Loucy (cell line): ENCODE results near the gene TTC29.

Experiments used
- H2AFZ ChIP-seq: fragments of 200-600 bp; sonication (generic); 2 replicates; pipeline ENCODE4 v1.6.0; 2016; ENCODE audit warnings: antibody characterized with exemption, mild to moderate bottlenecking, low read length, moderate library complexity
- H3F3A ChIP-seq: fragments of 200-600 bp; 2 replicates; pipeline ENCODE4 v1.6.0; 2016; ENCODE audit warnings: antibody characterized with exemption, low read depth, mild to moderate bottlenecking
- H3K27me3 ChIP-seq: fragments of 200-600 bp; sonication (generic); 2 replicates; pipeline ENCODE4 v1.6.1; 2014; ENCODE audit warnings: low read length, mild to moderate bottlenecking; ENCODE audit not compliant: insufficient read depth, poor library complexity, severe bottlenecking
- H3K36me3 ChIP-seq: fragments of 200-600 bp; sonication (generic); 2 replicates; pipeline ENCODE4 v1.6.1; 2016; ENCODE audit warnings: low read length; ENCODE audit not compliant: insufficient read depth
- H3K4me1 ChIP-seq: fragments of 200-600 bp; sonication (generic); 2 replicates; pipeline ENCODE4 v1.5.1; 2014; ENCODE audit warnings: low read length, mild to moderate bottlenecking; ENCODE audit not compliant: insufficient read depth, poor library complexity, severe bottlenecking
- H3K4me2 ChIP-seq: fragments of 200-600 bp; sonication (generic); 2 replicates; pipeline ENCODE4 v1.6.0; 2014; ENCODE audit warnings: antibody characterized with exemption, low read length, low read depth, mild to moderate bottlenecking; ENCODE audit not compliant: poor library complexity, severe bottlenecking
- H3K4me3 ChIP-seq: fragments of 200-600 bp; sonication (generic); 2 replicates; pipeline ENCODE4 v1.5.1; 2014; ENCODE audit warnings: low read length, mild to moderate bottlenecking, mixed read lengths; ENCODE audit not compliant: poor library complexity, severe bottlenecking
- H3K79me2 ChIP-seq: fragments of 200-600 bp; sonication (generic); 2 replicates; pipeline ENCODE4 v1.6.1; 2014; ENCODE audit warnings: low read length; ENCODE audit not compliant: insufficient read depth
- H3K9ac ChIP-seq: fragments of 200-600 bp; sonication (generic); 2 replicates; pipeline ENCODE4 v1.6.0; 2014; ENCODE audit warnings: mild to moderate bottlenecking, low read depth, low read length, moderate library complexity; ENCODE audit not compliant: poor library complexity, severe bottlenecking
- H3K9me2 ChIP-seq: fragments of 200-600 bp; sonication (generic); replicated peaks from 2 replicates; pipeline ENCODE4 v1.6.1; 2016; ENCODE audit warnings: low read depth, low read length, mixed read lengths
- H3K9me3 ChIP-seq: fragments of 200-600 bp; sonication (generic); 2 replicates; pipeline ENCODE4 v1.6.1; 2014; ENCODE audit warnings: mild to moderate bottlenecking, antibody characterized with exemption, low read length, low read depth; ENCODE audit not compliant: insufficient read depth
- H4K20me1 ChIP-seq: fragments of 200-600 bp; sonication (generic); 2 replicates; pipeline ENCODE4 v1.6.0; 2014; ENCODE audit warnings: antibody characterized with exemption, low read length, mild to moderate bottlenecking; ENCODE audit not compliant: insufficient read depth, poor library complexity, severe bottlenecking
- CTCF ChIP-seq: fragments of 200-600 bp; sonication (generic); conservative IDR thresholded peaks from 2 replicates; pipeline ENCODE4 v1.5.1; 2014; ENCODE audit warnings: mild to moderate bottlenecking, antibody characterized with exemption, low read length
- EZH2phosphoT487 ChIP-seq: fragments of 200-600 bp; IDR thresholded peaks from 2 replicates; pipeline ENCODE4 v1.6.1; 2018; ENCODE audit warnings: antibody characterized with exemption, mild to moderate bottlenecking, moderate library complexity, borderline replicate concordance

TTC29 gene

GRCh38 chr4:146900295-146900694 lies 45.4 kb downstream of the TTC29 start:
- Histone ChIP-seq H3K9me3 (no peaks in the 10 kb centered on the region), H2AFZ (no peak overlapping the region), H3K9ac (no peak overlapping the region), H3K9me2 (no peaks in the 10 kb centered on the region), H3K27me3 (no peaks in the 10 kb centered on the region), H3K4me2 (no peak overlapping the region), H4K20me1 (no peaks in the 10 kb centered on the region), H3F3A (no peaks in the 10 kb centered on the region), H3K36me3 (no peaks in the 10 kb centered on the region), H3K4me1 (no peaks in the 10 kb centered on the region), H3K4me3 (no peak overlapping the region), H3K79me2 (no peaks in the 10 kb centered on the region)
- TF ChIP-seq EZH2phosphoT487 (no peak), CTCF (no peak)

DNA sequence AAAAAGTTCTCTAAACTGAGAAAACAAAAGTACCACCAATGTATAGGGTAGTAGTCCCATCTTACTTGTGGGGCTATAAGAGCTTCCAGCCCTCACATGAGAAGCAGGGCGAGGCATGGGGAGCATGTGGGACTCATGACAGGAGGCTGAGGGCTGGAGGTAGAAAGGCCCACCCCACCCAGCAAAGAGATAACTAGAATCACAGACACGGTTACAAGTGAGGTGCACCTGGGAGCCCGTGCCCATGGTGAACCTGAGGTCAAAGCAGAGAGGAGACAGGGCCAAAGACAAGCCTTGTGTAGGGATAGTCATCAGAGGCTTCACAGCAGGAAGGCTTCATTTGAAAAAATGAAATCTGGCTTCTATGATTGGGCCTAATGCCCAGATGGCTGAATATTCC lies 55.4 kb downstream of the TTC29 start:
- Histone ChIP-seq H3K27me3 (no peaks in the 10 kb centered on the region), H3K79me2 (no peaks in the 10 kb centered on the region), H3F3A (no peaks in the 10 kb centered on the region), H3K4me2 (no peak overlapping the region), H4K20me1 (no peaks in the 10 kb centered on the region), H3K36me3 (no peaks in the 10 kb centered on the region), H3K9me3 (no peaks in the 10 kb centered on the region), H3K4me3 (no peak overlapping the region), H3K4me1 (no peaks in the 10 kb centered on the region), H2AFZ (no peak overlapping the region), H3K9ac (no peak overlapping the region), H3K9me2 (no peaks in the 10 kb centered on the region)
- TF ChIP-seq CTCF (no peak), EZH2phosphoT487 (no peak)

GRCh38 chr4:146883070-146883469 lies 62.6 kb downstream of the TTC29 start:
- H3K36me3 ChIP-seq = no peaks in the 10 kb centered on the region
- H3K79me2 ChIP-seq = no peaks in the 10 kb centered on the region
- H4K20me1 ChIP-seq = no peaks in the 10 kb centered on the region
- H3K9me2 ChIP-seq = no peaks in the 10 kb centered on the region
- H2AFZ ChIP-seq = no peak overlapping the region
- no peak for TF ChIP-seq CTCF
- TF ChIP-seq EZH2phosphoT487 = no peak
- no peak overlapping the region for H3K4me3 ChIP-seq
- H3K27me3 ChIP-seq = no peaks in the 10 kb centered on the region
- no peak overlapping the region for H3K9ac ChIP-seq
- H3K4me2 ChIP-seq = no peak overlapping the region
- no peaks in the 10 kb centered on the region for H3K4me1 ChIP-seq
- no peaks in the 10 kb centered on the region for H3K9me3 ChIP-seq
- H3F3A ChIP-seq = no peaks in the 10 kb centered on the region
